Lung microvascular endothelial cell (primary cell): ENCODE measurements around the gene MRPS34. TPM values are rescaled to one million over a fixed set of nuclear protein-coding genes. Genes with fewer than 3 reads are reported as not detected.

Experiments used
- DNase-seq, 2 donors: peaks; one replicate each; pipeline versions ENCODE4 v3.0.0 to v3.0.0-alpha.2; 2010; ENCODE audit warnings: low read depth in 2 of 2
- total RNA-seq: library from RNA; depleted of rRNA; stranded (reverse); fragments of >200 nt; gene quantifications from 2 replicates; pipeline ENCODE4 v1.2.1, GENCODE V29; 2014

Gene MRPS34
- total RNA-seq, 1 donor from 2014 or later: 50.4 TPM

DNA sequence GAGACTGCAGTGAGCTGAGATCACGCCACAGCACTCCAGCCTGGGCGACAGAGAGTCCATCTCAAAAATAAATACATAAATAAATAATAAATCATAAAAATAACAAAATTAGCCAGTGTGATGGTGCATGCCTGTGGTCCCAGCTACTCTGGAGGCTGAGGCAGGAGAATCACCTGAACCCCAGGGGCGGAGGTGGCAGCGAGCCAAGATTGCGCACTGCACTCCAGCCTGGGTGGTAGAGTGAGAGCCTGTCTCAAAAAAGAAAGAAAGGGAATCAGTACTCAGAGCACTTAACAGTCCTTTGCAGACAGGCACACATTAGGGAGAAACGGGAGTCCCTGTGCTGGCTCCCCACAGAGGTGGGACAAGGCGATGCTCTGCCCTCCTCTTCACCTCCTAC lies 41.9 kb downstream of the MRPS34 start:
- no peak for DNase-seq

- no peak for DNase-seq
These were observed 43.5 kb downstream of the MRPS34 start for GRCh38 chr16:1729445-1729844.

GRCh38 chr16:1729026-1729425 lies 43.9 kb downstream of the MRPS34 start:
- DNase-seq: no peak

- DNase-seq: no peak
These were observed 45.0 kb downstream of the MRPS34 start for GRCh38 chr16:1727651-1728624.

DNA sequence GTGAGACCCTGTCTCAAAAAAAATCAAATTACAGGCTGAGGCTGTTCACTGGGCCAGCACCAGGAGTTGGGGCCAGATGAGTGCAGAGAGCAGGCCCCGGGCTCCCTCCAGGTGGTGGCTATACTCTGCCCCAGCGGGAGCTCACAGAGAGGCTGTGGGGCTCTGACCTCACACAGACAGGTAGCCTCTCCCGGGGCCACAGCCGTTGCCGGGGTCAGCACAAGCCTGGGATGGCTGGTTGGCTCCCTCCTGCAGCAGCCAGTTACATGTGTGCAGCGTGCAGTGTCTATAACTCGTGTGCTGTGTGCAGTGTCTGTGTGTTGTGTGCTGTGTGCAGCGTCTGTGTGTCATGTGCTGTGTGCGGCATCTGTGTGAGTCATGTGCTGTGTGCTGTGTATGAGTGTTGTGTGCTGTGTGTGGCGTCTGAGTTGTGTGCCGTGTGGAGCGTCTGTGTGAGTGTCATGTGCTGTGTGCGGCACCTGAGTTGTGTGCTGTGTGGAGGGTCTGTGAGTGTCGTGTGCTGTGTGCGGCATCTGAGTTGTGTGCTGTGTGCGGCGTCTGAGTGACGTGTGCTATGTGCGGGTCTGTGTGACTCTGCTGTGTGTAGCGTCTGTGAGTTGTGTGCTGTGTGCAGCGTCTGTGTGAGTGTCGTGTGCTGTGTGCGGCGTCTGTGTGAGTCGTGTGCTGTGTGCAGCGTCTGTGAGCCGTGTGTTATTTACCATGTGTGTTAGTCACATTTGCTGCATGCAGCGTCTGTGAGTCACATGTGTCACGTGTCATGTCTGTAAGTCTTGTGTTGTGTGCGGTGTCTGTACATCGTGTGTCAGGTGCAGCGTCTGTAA lies 46.1 kb downstream of the MRPS34 start:
- no peak for DNase-seq

- DNase-seq: no peak
These were observed 48.4 kb downstream of the MRPS34 start for GRCh38 chr16:1724491-1724890.

GRCh38 chr16:1723450-1724147 lies 49.3 kb downstream of the MRPS34 start:
- DNase-seq: peak; percentile 52 to 64

Other genes starting within 250 kb of the MRPS34 start
- 89.6 and 101 TPM in 2 replicates for gene TMEM204, start 239.5 kb downstream of the MRPS34 start, total RNA-seq
- 10.7 and 17.5 TPM in 2 replicates for gene IFT140, start 161.1 kb downstream of the MRPS34 start, total RNA-seq
- gene CRAMP1, start 160.8 kb downstream of the MRPS34 start, total RNA-seq: 5.9 and 9.5 TPM in 2 replicates
- 33.1 and 48.4 TPM in 2 replicates for gene JPT2, start 94.9 kb downstream of the MRPS34 start, total RNA-seq
- gene MAPK8IP3, start 66.9 kb downstream of the MRPS34 start, total RNA-seq: 12.4 and 22.0 TPM in 2 replicates
- gene NME3, start 1.6 kb downstream of the MRPS34 start, total RNA-seq: 32.3 and 47.4 TPM in 2 replicates
- gene EME2, start 324 bp downstream of the MRPS34 start, total RNA-seq: 2.4 and 4.0 TPM in 2 replicates
- 32.7 and 49.8 TPM in 2 replicates for gene SPSB3, start 9.4 kb upstream of the MRPS34 start, total RNA-seq
- 56.7 and 57.3 TPM in 2 replicates for gene NUBP2, start 9.8 kb upstream of the MRPS34 start, total RNA-seq
- not detected in 2 replicates for gene IGFALS, start 20.6 kb upstream of the MRPS34 start, total RNA-seq
- gene HAGH, start 53.7 kb upstream of the MRPS34 start, total RNA-seq: 58.2 and 71.8 TPM in 2 replicates
- 74.3 and 81.7 TPM in 2 replicates for gene FAHD1, start 54.1 kb upstream of the MRPS34 start, total RNA-seq
- gene MEIOB, start 99.0 kb upstream of the MRPS34 start, total RNA-seq: not detected in 2 replicates
- gene HS3ST6, start 145.3 kb upstream of the MRPS34 start, total RNA-seq: not detected in 2 replicates
- 8.3 and 11.9 TPM in 2 replicates for gene MSRB1, start 170.1 kb upstream of the MRPS34 start, total RNA-seq
- not detected in 2 replicates for gene RPL3L, start 181.6 kb upstream of the MRPS34 start, total RNA-seq
- gene NDUFB10, start 186.4 kb upstream of the MRPS34 start, total RNA-seq: 113 and 126 TPM in 2 replicates
- 2,011 and 3,024 TPM in 2 replicates for gene RPS2, start 191.7 kb upstream of the MRPS34 start, total RNA-seq
- gene RNF151, start 193.7 kb upstream of the MRPS34 start, total RNA-seq: not detected in 2 replicates
- 20.5 and 21.2 TPM in 2 replicates for gene TBL3, start 198.9 kb upstream of the MRPS34 start, total RNA-seq
- under 0.01 TPM in 2 replicates for gene NOXO1, start 208.3 kb upstream of the MRPS34 start, total RNA-seq
- 8.1 and 8.5 TPM in 2 replicates for gene GFER, start 211.1 kb upstream of the MRPS34 start, total RNA-seq
- 0.40 and 2.0 TPM in 2 replicates for gene SYNGR3, start 216.8 kb upstream of the MRPS34 start, total RNA-seq
- gene ZNF598, start 236.7 kb upstream of the MRPS34 start, total RNA-seq: 8.9 and 9.7 TPM in 2 replicates
- 0.44 and 0.60 TPM in 2 replicates for gene NPW, start 246.7 kb upstream of the MRPS34 start, total RNA-seq